ENCODE measurements around the gene STAT1.

- TF ChIP-seq CTCF (tag by site-specific recombination; IDR thresholded peaks at IDR 0.05) (no peak), ZNF768 (tag by site-specific recombination; IDR thresholded peaks at IDR 0.05) (no peak), ZBTB21 (tag by site-specific recombination; IDR thresholded peaks at IDR 0.05) (no peak), ZNF341 (tag by site-specific recombination; IDR thresholded peaks at IDR 0.05; ENCODE audit: low read depth) (no peak), ZNF18 (tag by site-specific recombination; IDR thresholded peaks at IDR 0.05) (no peak), ZNF24 (tag by site-specific recombination; IDR thresholded peaks at IDR 0.05) (no peak), ZNF776 (tag by site-specific recombination; IDR thresholded peaks at IDR 0.05; ENCODE audit: borderline replicate concordance) (no peak), ZNF140 (tag by site-specific recombination; IDR thresholded peaks at IDR 0.05) (no peak), ZNF121 (tag by site-specific recombination; IDR thresholded peaks at IDR 0.05) (no peak), ZBTB11 (tag by site-specific recombination; conservative IDR thresholded peaks at IDR 0.05; ENCODE audit: low read depth) (no peak), ZNF324 (tag by site-specific recombination; IDR thresholded peaks at IDR 0.05) (no peak)
Measured at GRCh38 chr2:190943706-190944105, 70.3 kb downstream of the STAT1 start.

Data from HEK293 (cell line).